Stimulated activated CD8-positive, alpha-beta memory T cell treated with anti-CD3 and anti-CD28 coated beads, Interleukin-15, amount 100 ng/mL, for 4 hours (primary cell): ENCODE data around the gene GMDS.

Source experiments
- DNase-seq, 2 donors: peaks; one replicate each; pipeline ENCODE4 v3.0.0-alpha.2; 2020; ENCODE audit warnings: low read depth in 2 of 2

GMDS gene

DNA sequence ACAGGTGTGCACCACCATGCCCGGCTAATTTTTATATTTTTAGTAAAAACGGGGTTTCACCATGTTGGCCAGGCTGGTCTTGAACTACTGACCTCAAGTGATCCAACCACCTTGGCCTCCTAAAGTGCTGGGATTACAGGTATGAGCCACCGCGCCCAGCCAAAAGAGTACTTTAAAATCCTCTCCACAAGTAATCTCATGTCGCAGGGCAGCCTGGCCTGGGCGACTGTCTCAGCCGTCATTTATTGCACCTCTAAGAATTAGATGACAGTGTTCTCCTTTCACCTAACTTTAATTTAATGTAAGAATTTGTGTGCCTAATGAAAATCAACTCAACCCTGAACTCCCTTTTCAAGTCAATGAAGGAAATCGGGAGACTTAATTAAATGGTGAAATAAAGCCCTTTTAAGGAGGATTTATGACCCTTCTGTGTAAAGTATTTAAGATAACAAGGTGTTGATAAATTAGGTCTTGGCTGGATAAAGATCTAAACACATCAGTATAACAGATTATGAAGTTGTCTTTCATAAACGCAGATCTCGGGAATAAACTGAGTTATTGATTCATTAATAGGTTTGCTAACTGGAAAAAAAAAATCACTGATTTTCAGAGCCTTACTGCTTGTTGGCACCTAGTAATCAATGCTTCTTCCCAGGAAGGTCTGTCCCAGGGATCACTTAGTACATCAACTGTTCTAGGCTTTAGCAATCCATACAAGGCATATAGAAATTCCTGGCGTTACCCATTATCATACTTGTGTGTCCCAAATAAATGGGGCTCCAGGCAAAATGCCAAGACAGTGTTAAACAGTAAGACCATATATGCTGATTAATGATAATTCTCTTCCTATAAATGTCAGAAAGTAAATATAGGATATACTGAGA, 209.3 kb downstream of the GMDS start:
- no peak for DNase-seq

- DNase-seq: no peak
Observed at GRCh38 chr6:2035046-2035445, 210.4 kb downstream of the GMDS start.

- DNase-seq: no peak
Observed at GRCh38 chr6:2034256-2034655, 211.1 kb downstream of the GMDS start.

DNA sequence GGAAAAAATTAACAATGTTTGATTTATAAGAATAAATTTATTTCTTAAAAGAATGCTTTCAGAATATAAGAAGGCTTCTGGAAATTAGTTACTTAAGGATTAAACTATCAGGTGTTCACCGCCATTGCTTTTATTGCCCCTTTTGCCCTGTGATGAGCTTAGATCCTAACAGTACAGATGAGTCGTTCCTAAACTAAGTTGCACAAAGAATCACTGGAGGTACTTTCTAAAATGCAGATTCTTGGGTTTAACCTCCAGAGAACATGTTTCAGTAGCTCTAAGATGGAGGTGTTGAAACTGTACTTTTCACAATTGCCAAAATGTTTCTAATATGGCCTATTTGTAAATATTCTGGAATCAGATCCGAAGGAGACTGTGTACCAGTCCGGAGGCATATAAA, 211.9 kb downstream of the GMDS start:
- no peak for DNase-seq

DNA sequence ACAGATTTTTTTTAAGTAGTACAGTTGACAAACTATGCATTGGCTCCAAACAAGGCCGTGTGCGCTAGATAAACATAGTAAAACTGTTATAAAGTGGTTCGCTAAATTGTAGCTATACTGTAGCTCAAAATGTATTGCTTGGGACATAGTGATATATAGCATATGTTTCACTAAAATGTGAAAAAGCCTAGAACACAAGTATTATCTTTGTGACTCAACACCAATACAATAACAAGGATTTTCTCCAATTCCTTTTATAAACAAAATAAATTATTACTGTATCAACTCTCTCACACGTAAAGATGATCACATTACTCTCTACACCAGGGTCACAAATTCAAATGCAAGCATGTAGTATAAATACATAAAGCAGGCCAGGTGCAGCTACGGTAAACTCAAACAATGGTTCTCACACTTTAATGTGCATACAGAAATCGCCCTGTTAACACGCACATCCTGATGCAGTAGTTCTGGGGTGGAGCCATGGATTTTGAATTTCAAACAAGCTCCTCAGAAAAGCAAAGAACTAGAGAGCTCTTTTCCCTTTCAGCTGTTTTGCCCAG, 214.6 kb downstream of the GMDS start:
- DNase-seq: no peak

DNA sequence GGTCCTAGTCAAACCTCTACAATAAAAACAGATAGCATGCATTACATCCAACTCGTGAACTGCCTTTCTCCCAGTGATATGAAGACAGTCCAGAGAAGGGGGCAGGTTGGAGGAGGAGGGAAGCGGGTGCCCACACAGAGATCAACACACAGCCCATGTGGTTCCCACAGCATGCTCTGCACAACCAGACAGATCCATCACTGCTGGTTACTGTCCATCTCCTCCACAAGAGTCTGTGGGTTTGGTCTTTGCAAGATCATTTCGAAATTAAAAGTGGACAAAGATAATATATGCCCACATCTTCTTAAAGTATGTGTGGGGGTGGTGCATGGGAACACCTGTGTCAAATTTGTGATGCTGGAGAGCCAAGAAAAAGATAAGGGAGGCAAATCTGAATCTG, 215.5 kb downstream of the GMDS start:
- DNase-seq: no peak

DNA sequence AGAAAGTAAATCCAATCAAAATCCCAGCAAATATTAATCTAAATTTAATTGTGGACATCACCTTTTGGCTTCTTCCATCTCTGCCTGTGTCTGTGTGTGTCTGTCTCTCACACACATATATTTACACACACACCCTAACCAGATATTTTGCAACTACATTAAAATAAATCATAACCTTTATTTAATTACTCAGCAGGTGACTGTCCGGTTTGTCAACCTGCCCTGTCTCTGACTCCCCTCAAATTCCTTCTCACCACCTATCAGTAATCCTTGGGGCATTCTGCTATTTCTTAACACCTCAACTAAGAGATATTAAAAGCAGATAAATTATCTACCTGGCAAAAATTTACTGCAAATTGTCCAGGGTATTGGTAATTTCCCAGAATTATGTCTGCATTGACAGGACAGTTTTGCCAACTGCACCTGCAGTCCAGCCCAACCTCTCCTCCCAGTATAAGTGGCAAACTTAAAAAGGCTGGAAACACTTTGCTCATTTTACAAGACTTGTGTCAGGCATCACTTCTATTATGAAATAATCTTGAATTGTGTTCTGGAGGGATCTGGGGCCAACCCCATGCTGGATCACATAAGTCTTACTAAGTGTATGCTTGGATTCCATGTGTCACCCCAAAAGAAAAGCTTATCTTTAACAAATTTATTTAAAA, 216.1 kb downstream of the GMDS start:
- no peak for DNase-seq

DNA sequence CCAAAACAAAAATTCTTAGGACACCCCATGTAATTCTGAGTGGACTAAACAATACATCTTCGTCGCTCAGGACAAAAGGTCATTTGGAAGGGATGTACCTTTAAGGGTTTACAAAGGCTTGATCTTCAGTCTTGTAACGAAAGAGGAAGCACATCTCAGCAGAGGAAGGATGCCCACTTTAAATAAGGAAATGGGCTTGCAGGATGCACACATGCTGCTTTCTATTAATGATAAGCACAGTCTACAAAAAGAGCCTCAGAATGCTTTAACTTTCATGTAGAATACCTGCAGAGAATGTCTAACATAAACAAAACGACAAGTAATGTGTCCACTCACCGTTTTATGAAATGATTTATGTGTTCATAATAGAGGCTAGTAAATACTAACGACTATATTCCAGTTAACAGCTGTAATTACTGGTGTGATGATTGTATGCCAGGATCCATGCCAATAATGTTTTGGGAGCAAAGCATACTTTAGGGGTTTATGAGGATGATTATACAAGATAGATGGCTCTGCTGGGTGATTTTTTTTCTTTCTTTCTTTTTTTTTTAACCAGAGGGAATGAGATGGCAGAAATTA, 216.9 kb downstream of the GMDS start:
- no peak for DNase-seq

DNA sequence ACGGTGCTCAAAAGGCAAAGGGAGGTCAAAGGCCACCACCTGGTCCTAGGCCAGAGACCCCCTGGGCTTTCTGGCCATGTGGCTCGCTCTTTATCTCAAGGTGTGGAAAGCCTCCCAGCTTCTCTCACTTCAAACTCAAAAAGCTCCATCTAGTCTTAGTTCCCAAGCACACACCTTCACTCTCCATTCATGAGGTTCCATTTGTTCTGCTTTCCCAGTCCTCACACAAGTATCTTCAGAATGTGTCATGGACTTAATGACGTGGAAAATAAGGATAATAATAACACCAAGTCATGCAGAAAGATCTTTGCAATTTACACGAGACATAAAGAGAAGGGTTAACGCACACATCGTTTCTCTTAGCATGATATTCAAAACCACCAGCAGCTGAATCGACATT, 219.3 kb downstream of the GMDS start:
- DNase-seq: no peak

DNA sequence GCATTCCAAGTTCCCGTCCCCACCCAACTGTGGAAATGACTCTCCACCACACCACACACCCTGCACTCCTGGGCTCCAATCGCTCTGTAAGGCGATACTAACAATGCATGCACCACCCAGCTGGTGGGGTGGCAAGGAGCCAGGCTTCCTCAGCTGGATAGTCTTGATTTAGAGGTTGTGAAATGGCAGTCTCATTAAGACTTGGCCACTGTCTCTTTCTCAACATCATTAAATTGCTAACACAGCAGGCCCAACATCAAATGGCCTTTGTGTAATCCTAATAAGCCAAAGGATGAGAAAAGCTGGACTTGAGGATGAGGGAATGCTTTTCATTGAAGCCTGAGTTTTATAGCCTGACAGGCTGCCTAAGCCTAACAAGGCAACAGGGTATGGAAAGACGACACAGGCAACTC, 223.7 kb downstream of the GMDS start:
- no peak for DNase-seq

GRCh38 chr6:2020909-2021308, 224.5 kb downstream of the GMDS start:
- DNase-seq: no peak

- DNase-seq: no peak
Observed at GRCh38 chr6:2019051-2019450, 226.4 kb downstream of the GMDS start.

GRCh38 chr6:2016040-2016439, 229.4 kb downstream of the GMDS start:
- DNase-seq: no peak

DNA sequence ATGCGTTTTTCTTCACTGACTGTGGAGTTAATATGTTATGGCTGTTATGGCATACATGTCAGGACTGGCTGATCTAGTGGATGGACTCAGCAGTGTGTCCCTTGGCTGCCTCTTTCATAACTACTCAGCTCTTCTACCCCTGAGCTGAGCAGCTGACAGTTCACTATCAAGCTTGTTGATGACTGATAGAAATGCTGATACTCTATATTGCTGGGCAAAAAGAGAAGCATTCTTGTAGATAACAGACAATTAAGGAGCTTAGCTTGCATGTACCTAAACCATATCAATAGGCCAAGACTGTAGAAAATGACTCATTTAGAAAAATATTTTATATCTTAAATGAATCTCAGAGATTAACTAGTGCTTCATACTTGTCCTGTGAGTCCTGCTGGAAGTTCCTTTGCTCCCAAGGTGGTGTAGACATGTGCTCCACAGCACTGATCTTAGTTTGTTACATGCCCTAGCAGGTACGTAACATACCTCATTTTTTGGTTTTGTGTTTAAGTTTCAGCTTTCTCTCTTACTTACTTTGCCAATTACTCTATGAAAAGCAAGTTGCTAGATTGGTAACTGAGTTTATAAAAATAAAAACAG, 236.9 kb downstream of the GMDS start:
- DNase-seq: no peak

GRCh38 chr6:2007165-2007564, 238.2 kb downstream of the GMDS start:
- DNase-seq: no peak

DNA sequence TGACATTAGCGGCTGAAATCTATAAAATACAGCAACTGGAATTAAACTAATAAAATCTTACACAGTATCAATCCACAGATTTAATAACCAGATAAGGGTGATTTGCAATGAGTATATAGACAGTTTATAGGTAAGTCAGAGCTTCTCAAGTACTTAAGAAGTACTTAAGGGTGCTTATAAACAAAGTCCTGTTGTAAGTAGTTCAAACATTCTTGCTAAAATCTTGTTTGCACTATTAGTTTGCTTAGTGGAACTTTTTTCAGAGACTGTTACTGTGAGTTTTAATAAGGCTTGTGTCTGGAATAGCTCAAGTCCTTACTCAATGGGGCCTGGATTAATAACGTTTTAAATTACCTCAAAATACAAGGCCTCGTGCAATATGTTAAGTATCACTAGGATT, 240.5 kb downstream of the GMDS start:
- no peak for DNase-seq

GRCh38 chr6:2000962-2001361, 244.4 kb downstream of the GMDS start:
- no peak for DNase-seq

- DNase-seq: no peak
Observed at GRCh38 chr6:1997702-1998101, 247.7 kb downstream of the GMDS start.

DNA sequence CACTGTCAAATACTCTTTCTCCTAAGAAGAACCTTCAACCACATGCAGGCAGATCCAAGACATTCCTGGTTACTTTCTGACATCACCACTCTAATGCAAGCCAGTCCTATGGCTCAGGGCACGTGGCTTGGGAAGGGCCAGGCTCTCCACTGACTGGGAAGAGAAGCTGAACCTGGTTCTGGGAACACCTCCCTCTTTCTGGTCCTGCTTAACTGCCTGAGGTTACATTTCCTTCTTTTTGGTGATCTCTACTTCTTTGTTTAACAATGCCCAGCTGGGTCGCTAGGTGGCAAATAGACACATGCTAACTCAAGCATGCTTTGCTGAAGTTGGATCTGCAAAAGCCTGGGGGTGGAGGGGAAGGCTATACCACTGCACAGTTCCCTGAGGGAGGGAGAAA, 249.8 kb downstream of the GMDS start:
- DNase-seq: no peak

- DNase-seq: no peak
Observed at GRCh38 chr6:1993042-1993441, 252.4 kb downstream of the GMDS start.

GRCh38 chr6:1991332-1991878, 254.0 kb downstream of the GMDS start:
- DNase-seq: no peak

- DNase-seq: no peak
Observed at GRCh38 chr6:1988843-1989242, 256.6 kb downstream of the GMDS start.
